Stimulated activated CD4-positive, alpha-beta T cell treated with anti-CD3 and anti-CD28 coated beads, TNF-alpha, amount 100 ng/mL, for 48 hours (primary cell): ENCODE results near the gene CNOT9.
"Not testable (repeated sequence)": the region's sequence is repeated elsewhere in the genome, so short reads cannot be mapped to it uniquely, and the experiment has no call there.

Source experiments
- DNase-seq, 3 donors: peaks; one replicate each; pipeline ENCODE4 v3.0.0-alpha.2; 2020; ENCODE audit warnings: low read depth in 3 of 3

The CNOT9 gene

GRCh38 chr2:218568190-218569037 is at the start of gene CNOT9, which contains the start of gene USP37:
CNOT9 (plus strand) TSS chr2:218568839; CDS start chr2:218568955, 116 bp downstream.
USP37 (minus strand) TSS chr2:218568351; CDS start chr2:218558653, 9,698 bp downstream.
- DNase-seq: peak; percentile 99 to 100 (median 100)

GRCh38 chr2:218518876-218519275 is 49.8 kb upstream of the CNOT9 start:
- no peak for DNase-seq

- DNase-seq: no peak
Measured at GRCh38 chr2:218523651-218524050, 45.0 kb upstream of the CNOT9 start.

GRCh38 chr2:218528409-218528808 is 40.2 kb upstream of the CNOT9 start:
- DNase-seq: not testable (repeated sequence)

- DNase-seq: no peak
Measured at GRCh38 chr2:218529990-218530389, 38.6 kb upstream of the CNOT9 start.

- no peak for DNase-seq
Measured at GRCh38 chr2:218536804-218537494, 31.7 kb upstream of the CNOT9 start.

- no peak for DNase-seq
Measured at GRCh38 chr2:218540015-218540414, 28.6 kb upstream of the CNOT9 start.

GRCh38 chr2:218546012-218546411 is 22.6 kb upstream of the CNOT9 start:
- no peak for DNase-seq

- DNase-seq: no peak
Measured at GRCh38 chr2:218547511-218547910, 21.1 kb upstream of the CNOT9 start.

GRCh38 chr2:218547978-218548377 is 20.7 kb upstream of the CNOT9 start:
- DNase-seq: no peak

GRCh38 chr2:218554225-218554624 is 14.4 kb upstream of the CNOT9 start:
- not testable (repeated sequence) for DNase-seq

- no peak for DNase-seq
Measured at GRCh38 chr2:218555527-218555926, 13.1 kb upstream of the CNOT9 start.

GRCh38 chr2:218557941-218558340 is 10.7 kb upstream of the CNOT9 start:
- DNase-seq: no peak

- no peak for DNase-seq
Measured at GRCh38 chr2:218558986-218559385, 9.7 kb upstream of the CNOT9 start.

GRCh38 chr2:218564056-218564455 is 4.6 kb upstream of the CNOT9 start:
- no peak for DNase-seq

GRCh38 chr2:218566296-218566695 is 2.3 kb upstream of the CNOT9 start:
- no peak for DNase-seq

- DNase-seq: peak in 1 of 3 donors; percentile 66
Measured at GRCh38 chr2:218567797-218568189, 846 bp upstream of the CNOT9 start.

GRCh38 chr2:218569038-218569431 is 396 bp downstream of the CNOT9 start:
- DNase-seq: peak; percentile 39 to 41 (median 40)

- DNase-seq: peak in 1 of 3 donors; percentile 9
Measured at GRCh38 chr2:218569661-218570500, 1.2 kb downstream of the CNOT9 start.

GRCh38 chr2:218570850-218571249 is 2.2 kb downstream of the CNOT9 start:
- DNase-seq: no peak

- DNase-seq: no peak
Measured at GRCh38 chr2:218576854-218577253, 8.2 kb downstream of the CNOT9 start.
